Measurements from ENCODE around the gene FBXO9.

- no peak for TF ChIP-seq CTCF (IDR thresholded peaks at IDR 0.05)
- TF ChIP-seq POLR2AphosphoS5 (IDR thresholded peaks at IDR 0.05), result no peak
- no peak for TF ChIP-seq POLR2A (IDR thresholded peaks at IDR 0.05; ENCODE audit: low read depth)
- TF ChIP-seq EP300 (IDR thresholded peaks at IDR 0.05), result no peak
Observed at GRCh38 chr6:53112404-53112803, 47.2 kb downstream of the FBXO9 start.
